GM23248 (cell line): Measurements from ENCODE around the gene SON.

Source experiments
- EZH2 ChIP-seq: fragments of 200-600 bp; sonication (generic); IDR thresholded peaks from 2 replicates; pipeline ENCODE4 v1.6.1; 2018; ENCODE audit warnings: antibody characterized with exemption, mild to moderate bottlenecking; ENCODE audit not compliant: insufficient read depth, poor library complexity, severe bottlenecking
- EZH2phosphoT487 ChIP-seq: fragments of 200-600 bp; sonication (generic); IDR thresholded peaks from 2 replicates; pipeline ENCODE4 v1.6.1; 2018; ENCODE audit warnings: antibody characterized with exemption, moderate library complexity, mild to moderate bottlenecking, low read depth; ENCODE audit not compliant: insufficient read depth

- no peak for TF ChIP-seq EZH2
- TF ChIP-seq EZH2phosphoT487, result no peak
Measured at GRCh38 chr21:33561373-33561772, 18.5 kb downstream of the SON start.
